Stimulated activated effector memory CD8-positive, alpha-beta T cell treated with anti-CD3 and anti-CD28 coated beads, Interleukin-12 subunit alpha, Interleukin-12 subunit beta, amount 100 ng/mL, for 72 hours (primary cell): ENCODE measurements around the gene CDYL2.

ENCODE experiments used
- ATAC-seq: fragments of 150-1000 bp; cut with Tn5 transposase; 2 replicates; pipeline ENCODE4 v1.10.0; 2021
- DNase-seq, 2 donors: peaks; one replicate each; pipeline ENCODE4 v3.0.0; 2021 to 2022; ENCODE audit warnings: low spot score in 2 of 2
- H3K27ac Mint-ChIP-seq: one replicate; pipeline ENCODE4 v1.8.0; 2022; ENCODE audit warnings: mild to moderate bottlenecking, mixed read lengths
- H3K36me3 Mint-ChIP-seq: one replicate; pipeline ENCODE4 v1.8.0; 2022; ENCODE audit warnings: mild to moderate bottlenecking, mixed read lengths
- H3K4me1 Mint-ChIP-seq: one replicate; pipeline ENCODE4 v1.8.0; 2022; ENCODE audit warnings: mixed read lengths
- H3K4me3 Mint-ChIP-seq: one replicate; pipeline ENCODE4 v1.8.0; 2022; ENCODE audit warnings: mild to moderate bottlenecking, mixed read lengths
- H3K9me3 Mint-ChIP-seq: one replicate; pipeline ENCODE4 v1.8.0; 2022; ENCODE audit warnings: mixed read lengths

The CDYL2 gene

GRCh38 chr16:80684906-80685305 is 119.5 kb downstream of the CDYL2 start:
- peaks cover 15% of the 10 kb centered on the region for H3K4me1 Mint-ChIP-seq
- H3K36me3 Mint-ChIP-seq, result no peaks in the 10 kb centered on the region
- H3K9me3 Mint-ChIP-seq, result no peaks in the 10 kb centered on the region
- H3K27ac Mint-ChIP-seq, result no peak overlapping the region
- no peak for DNase-seq
- ATAC-seq, result no peak
- no peak overlapping the region for H3K4me3 Mint-ChIP-seq

DNA sequence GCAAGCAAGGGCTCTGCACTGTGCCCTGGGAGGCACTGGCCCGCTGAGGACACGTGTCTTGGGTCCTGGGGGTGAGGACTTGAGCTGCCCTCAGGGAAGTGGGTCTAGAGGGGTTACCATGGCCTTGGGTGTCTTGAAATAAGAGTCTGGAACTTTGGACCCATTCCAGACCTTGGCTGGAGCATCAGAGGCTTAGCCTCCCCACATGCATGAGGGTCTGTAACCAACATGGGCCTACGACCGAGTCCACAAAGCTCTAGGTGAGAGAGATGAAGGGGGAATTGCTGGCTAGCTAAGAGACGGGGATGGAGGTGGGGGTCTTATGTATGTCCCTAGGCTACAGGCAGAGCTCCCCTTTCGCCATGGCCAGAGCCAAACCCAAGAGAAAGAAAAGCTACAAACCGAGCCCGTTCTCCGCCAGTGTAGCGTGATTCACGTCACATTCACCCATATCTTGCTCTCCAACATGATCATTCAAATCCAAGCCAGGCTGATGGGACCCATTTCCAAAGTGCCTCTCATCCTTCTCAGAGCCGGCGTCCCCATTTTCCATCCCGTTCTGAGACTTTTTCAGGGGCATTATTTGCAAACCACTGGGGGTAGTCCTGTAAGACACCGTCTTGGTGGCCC is 120.1 kb downstream of the CDYL2 start:
- no peaks in the 10 kb centered on the region for H3K36me3 Mint-ChIP-seq
- no peaks in the 10 kb centered on the region for H3K9me3 Mint-ChIP-seq

DNA sequence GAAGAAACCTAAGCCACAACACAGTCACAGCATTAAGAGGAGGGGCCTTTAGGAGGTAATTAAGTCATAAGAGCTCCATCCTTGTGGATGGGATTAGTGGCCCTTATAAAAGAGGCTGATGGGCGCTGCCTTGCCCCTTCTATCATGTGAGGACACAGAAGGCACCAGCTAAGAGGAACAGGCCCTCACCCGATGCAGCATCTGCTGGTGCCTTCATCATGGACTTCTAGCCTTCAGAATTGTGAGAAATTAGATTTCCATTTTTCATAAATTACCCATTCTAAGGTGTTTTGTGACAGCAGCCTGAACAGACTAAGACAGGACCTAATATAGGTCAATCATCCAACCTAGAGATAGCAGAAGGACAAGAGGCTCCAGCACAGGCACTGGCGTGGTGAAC is 120.8 kb downstream of the CDYL2 start:
- DNase-seq, result no peak
- ATAC-seq, result no peak
- Mint-ChIP-seq H3K9me3 (no peaks in the 10 kb centered on the region), H3K4me3 (no peak overlapping the region), H3K27ac (no peak overlapping the region), H3K36me3 (no peaks in the 10 kb centered on the region), H3K4me1 (peaks cover 15% of the 10 kb centered on the region)

More for the DNA sequence above, 120.1 kb downstream of the CDYL2 start:
- Mint-ChIP-seq H3K4me3 (no peak overlapping the region), H3K4me1 (peaks cover 15% of the 10 kb centered on the region), H3K27ac (no peak overlapping the region)
- ATAC-seq (no peak), DNase-seq (no peak)

GRCh38 chr16:80682421-80683070 is 121.9 kb downstream of the CDYL2 start:
- peaks cover 15% of the 10 kb centered on the region for H3K4me1 Mint-ChIP-seq
- H3K27ac Mint-ChIP-seq, result no peak overlapping the region
- no peak for ATAC-seq
- no peak overlapping the region for H3K4me3 Mint-ChIP-seq
- no peaks in the 10 kb centered on the region for H3K36me3 Mint-ChIP-seq
- DNase-seq, result peak in 1 of 2 donors; percentile 42
- H3K9me3 Mint-ChIP-seq, result no peaks in the 10 kb centered on the region

- Mint-ChIP-seq H3K36me3 (no peaks in the 10 kb centered on the region), H3K4me1 (peaks cover 25% of the 10 kb centered on the region), H3K4me3 (no peak overlapping the region), H3K27ac (no peak overlapping the region), H3K9me3 (no peaks in the 10 kb centered on the region)
- ATAC-seq, result no peak
- peak in 1 of 2 donors; percentile 45 for DNase-seq
Measured at GRCh38 chr16:80681436-80681835, 123.0 kb downstream of the CDYL2 start.

DNA sequence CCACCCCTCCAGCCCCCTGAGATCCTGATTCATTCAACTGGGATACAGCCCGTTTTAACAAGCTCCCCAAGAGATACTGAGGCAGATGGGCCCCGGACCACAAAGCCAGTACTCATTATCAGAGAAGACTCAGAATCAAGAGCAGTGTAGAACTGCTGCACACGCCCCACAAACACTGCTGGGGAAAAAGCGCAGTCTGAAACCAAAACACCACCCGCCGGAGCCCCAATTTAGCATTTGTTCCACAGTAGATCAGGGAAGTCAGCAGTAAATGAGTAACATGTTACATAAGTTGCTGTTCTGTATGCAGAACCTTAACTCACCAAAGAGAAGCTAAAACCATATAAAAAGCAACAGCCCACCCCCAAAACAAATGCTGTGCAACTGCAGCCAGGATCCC is 123.6 kb downstream of the CDYL2 start:
- Mint-ChIP-seq H3K36me3 (peaks cover 5% of the 10 kb centered on the region), H3K4me1 (peaks cover 31% of the 10 kb centered on the region), H3K9me3 (no peaks in the 10 kb centered on the region), H3K27ac (no peak overlapping the region), H3K4me3 (no peak overlapping the region)
- ATAC-seq, result no peak
- no peak for DNase-seq

DNA sequence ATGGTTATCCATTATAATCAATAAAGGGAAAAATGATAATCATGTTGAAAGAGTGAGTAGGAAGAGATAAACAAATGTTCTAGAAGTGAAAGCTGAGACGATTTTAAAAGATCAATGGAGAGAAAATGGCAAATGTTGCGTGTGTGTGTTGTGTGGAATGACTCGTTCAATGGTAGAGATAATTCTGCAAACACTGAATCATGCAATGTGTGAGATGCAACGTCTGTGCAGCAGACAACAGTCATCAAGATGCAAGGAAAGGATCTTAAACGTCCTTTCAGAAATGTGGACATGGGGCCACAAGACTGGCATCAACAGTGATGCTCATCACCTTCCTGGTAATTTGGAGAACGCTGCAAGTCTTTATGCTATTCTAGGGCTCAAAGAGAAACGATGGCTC is 124.4 kb downstream of the CDYL2 start:
- DNase-seq (peak in 1 of 2 donors; percentile 40), ATAC-seq (peak; percentile 54)
- H3K4me1 Mint-ChIP-seq, result peaks cover 31% of the 10 kb centered on the region
- H3K9me3 Mint-ChIP-seq, result no peaks in the 10 kb centered on the region
- peaks cover 5% of the 10 kb centered on the region for H3K36me3 Mint-ChIP-seq
- H3K27ac Mint-ChIP-seq, result no peak overlapping the region
- no peak overlapping the region for H3K4me3 Mint-ChIP-seq

DNA sequence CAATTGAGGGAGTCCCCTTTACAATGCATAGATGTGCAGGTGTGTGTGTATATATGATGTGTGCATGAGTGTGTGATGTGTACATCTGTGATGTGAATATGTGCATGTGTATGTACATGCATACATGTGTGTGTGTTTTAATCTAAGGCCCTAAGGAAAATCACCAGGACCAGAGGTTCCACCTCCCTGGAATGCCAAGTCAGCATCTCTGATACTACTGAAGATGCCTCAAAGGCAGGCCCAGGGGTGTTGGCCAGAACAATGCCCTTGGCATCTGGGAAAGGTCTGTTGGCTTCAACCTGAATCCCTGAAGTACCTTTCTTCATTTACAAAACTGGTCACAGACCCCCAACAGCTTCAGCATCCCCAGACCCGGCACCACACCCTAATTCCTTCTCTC is 129.5 kb downstream of the CDYL2 start:
- peaks cover 13% of the 10 kb centered on the region for H3K36me3 Mint-ChIP-seq
- H3K4me3 Mint-ChIP-seq, result no peak overlapping the region
- no peaks in the 10 kb centered on the region for H3K9me3 Mint-ChIP-seq
- peaks cover 24% of the 10 kb centered on the region for H3K4me1 Mint-ChIP-seq
- no peak for DNase-seq
- no peak for ATAC-seq
- H3K27ac Mint-ChIP-seq, result peak overlapping the region; percentile 48

- DNase-seq, result no peak
- Mint-ChIP-seq H3K36me3 (peaks cover 15% of the 10 kb centered on the region), H3K4me1 (peaks cover 25% of the 10 kb centered on the region), H3K9me3 (no peaks in the 10 kb centered on the region), H3K27ac (no peak overlapping the region), H3K4me3 (no peak overlapping the region)
- no peak for ATAC-seq
Measured at GRCh38 chr16:80672379-80672778, 132.0 kb downstream of the CDYL2 start.

DNA sequence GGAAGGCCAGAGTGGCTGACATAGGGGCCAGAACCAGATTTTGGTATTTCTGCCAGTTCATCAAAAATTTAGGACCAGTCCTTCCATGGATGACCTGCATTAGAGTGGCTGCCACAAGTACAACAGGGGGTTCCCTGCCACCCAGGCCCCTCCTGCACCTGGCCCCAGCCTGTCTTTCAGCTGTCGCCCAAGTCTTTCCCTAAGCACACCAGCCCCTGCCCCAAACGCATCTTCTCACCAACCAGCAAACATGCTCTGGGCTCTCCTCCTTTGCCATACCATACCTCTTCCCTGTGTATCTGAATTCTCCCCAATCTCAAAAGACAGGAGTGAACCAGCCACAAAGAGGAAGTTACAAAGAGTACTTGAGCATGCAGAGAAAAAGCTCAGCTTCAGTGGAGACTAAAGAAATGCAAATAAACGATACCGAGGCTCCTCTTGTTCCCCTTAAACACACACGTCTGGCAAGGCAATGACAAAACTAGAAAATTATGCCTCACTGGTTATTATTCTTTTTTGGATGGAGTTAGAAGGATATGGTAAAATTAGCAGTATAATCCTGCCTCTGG is 133.0 kb downstream of the CDYL2 start:
- ATAC-seq, result no peak

GRCh38 chr16:80670170-80670865 is 134.1 kb downstream of the CDYL2 start:
- ATAC-seq (peak; percentile 65), DNase-seq (peak in 1 of 2 donors; percentile 60)
- H3K9me3 Mint-ChIP-seq, result no peaks in the 10 kb centered on the region
- H3K4me1 Mint-ChIP-seq, result peaks cover 11% of the 10 kb centered on the region
- H3K36me3 Mint-ChIP-seq, result peaks cover 10% of the 10 kb centered on the region
- H3K4me3 Mint-ChIP-seq, result no peak overlapping the region
- no peak overlapping the region for H3K27ac Mint-ChIP-seq

More for the DNA sequence above, 133.0 kb downstream of the CDYL2 start:
- no peak for DNase-seq
- Mint-ChIP-seq H3K9me3 (no peaks in the 10 kb centered on the region), H3K4me3 (no peak overlapping the region), H3K36me3 (peaks cover 15% of the 10 kb centered on the region), H3K4me1 (peaks cover 16% of the 10 kb centered on the region), H3K27ac (no peak overlapping the region)

GRCh38 chr16:80669673-80670072 is 134.7 kb downstream of the CDYL2 start:
- H3K4me1 Mint-ChIP-seq, result peaks cover 11% of the 10 kb centered on the region
- H3K27ac Mint-ChIP-seq, result peak overlapping the region; percentile 8
- H3K9me3 Mint-ChIP-seq, result no peaks in the 10 kb centered on the region
- DNase-seq (no peak), ATAC-seq (no peak)
- no peak overlapping the region for H3K4me3 Mint-ChIP-seq
- H3K36me3 Mint-ChIP-seq, result peaks cover 10% of the 10 kb centered on the region

DNA sequence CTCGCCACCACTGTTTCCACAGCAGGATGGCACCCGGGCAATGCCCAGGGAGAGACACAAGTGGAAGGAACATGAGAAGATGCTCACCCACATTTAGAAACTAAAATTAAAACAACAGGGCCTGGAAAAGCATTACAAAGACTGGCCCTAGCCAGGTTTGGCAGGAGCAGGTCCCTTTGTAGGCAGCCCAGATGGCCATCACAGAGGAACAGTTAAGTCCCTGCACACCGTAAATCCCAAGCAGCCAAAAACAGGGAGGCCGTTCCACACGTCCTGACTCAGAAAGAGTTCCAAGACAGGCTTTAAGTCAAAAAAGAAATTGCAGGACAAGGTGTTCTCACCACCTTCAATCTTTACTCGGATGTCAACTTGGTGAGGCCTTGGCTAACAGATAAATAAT is 136.5 kb downstream of the CDYL2 start:
- Mint-ChIP-seq H3K36me3 (peaks cover 10% of the 10 kb centered on the region), H3K4me1 (peaks cover 11% of the 10 kb centered on the region), H3K27ac (no peak overlapping the region), H3K9me3 (no peaks in the 10 kb centered on the region), H3K4me3 (no peak overlapping the region)
- DNase-seq (no peak), ATAC-seq (no peak)

GRCh38 chr16:80667251-80667560 is 137.2 kb downstream of the CDYL2 start:
- Mint-ChIP-seq H3K4me1 (peaks cover 11% of the 10 kb centered on the region), H3K27ac (no peak overlapping the region), H3K36me3 (peaks cover 10% of the 10 kb centered on the region), H3K9me3 (no peaks in the 10 kb centered on the region), H3K4me3 (no peak overlapping the region)
- ATAC-seq, result no peak
- no peak for DNase-seq

DNA sequence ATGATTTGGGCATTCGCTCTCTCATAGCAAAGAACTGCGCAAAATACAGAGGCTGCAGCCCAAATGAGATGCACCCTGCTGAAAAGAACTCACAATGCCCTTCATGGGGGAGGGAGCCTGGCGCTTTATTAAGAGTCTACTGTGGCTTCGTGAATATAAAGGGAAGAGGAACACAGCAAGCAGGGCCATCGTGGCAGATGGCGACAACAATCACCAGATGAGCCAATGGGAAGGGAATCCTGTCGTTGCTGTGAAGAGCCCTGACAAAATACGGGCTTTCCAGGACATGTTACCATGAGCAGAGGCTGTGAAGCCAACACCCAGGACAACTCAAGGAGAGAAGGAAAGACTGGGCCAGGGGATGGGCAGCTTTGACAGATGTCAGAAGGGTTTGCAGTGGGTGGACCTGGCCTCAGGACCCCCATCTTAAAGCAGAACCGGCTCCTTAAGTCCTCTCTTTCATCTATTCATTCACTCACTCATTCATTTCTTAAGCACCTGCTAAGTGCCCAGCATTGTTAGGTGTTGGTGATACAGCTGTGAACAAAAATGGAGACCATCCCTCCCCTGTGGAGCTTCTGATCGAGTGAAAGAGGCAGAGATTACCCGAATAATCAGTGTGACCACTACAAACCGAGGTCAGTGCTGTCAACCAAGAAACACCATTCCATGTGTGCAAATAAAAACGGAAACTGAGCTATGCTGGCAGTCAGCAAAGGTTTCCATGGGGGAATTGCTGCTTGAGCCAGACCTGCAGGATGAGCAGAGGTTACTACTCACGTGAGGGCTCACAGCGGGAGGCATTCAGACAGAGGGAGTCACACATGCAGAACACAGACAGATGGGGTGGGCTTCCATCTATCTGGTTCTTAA is 137.8 kb downstream of the CDYL2 start:
- DNase-seq (no peak), ATAC-seq (no peak)
- Mint-ChIP-seq H3K27ac (no peak overlapping the region), H3K9me3 (no peaks in the 10 kb centered on the region), H3K36me3 (peaks cover 10% of the 10 kb centered on the region), H3K4me3 (no peak overlapping the region), H3K4me1 (peaks cover 11% of the 10 kb centered on the region)
